UCSD-AML1 (cell line): ENCODE results near the gene WDCP.

Source experiments
- DNase-seq: peaks from one replicate; lab custom pipeline; 2025; ENCODE audit not compliant: unreplicated experiment; lab: John Stamatoyannopoulos, UW

The WDCP gene

DNA sequence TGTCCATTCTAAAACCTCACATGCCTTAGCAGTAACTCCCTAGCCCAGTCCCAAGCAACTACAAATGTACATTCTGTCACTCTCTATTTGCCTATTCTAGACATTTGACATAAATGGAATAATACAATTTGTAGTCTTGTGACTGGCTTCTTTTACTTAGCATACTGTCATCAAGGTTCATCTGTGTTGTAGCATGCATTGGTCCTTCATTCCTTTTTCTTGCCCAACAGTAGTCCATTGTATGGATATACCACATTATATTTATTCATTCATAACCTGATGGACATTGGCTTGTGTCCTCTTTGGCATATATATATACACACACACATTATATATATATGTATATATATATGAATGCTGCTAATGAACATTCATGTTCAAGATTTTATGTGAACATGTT lies 39.5 kb downstream of the WDCP start:
- no peak for DNase-seq

DNA sequence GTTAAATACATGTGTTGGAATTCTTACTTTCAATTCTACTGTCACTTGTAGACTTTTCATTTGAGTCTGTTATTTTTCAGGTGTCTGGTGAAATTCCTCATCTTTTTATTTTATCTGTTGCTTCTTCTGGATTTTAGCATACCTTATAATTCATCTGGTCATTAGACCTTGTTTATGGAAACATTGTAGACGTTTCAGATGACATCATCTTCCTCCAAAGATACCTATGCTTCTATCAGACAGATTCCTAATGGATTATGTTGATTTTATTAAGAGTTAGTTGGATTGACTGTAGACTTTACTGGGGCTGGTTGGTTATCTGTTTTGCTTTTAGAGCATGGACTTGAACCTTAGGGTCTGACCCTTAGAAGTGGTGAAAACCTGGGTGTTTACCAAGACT lies 52.6 kb downstream of the WDCP start:
- DNase-seq: no peak

DNA sequence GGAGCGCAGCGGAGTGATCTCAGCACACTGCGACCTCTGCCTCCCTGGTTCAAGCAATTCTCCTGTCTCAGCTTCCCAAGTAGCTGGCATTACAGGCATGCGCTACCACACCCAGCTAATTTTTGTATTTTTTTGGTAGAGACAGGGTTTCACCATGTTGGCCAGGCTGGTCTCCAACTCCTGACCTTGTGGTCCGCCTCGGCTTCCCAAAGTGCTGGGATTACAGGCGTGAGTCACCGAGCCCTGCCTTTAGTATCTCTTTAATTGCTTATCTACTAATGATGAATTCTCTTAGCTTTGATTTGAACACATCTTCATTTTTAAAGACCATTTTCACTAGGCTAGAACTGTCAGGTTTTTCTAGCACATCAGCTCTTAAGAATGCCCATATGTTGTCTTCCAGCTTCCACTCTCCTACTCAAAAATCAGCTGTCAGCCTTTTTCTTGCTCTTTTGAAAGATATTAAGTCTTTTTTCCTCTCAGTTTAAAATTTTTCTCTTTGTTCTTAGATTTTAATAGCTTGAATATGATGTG lies 53.4 kb downstream of the WDCP start:
- no peak for DNase-seq

DNA sequence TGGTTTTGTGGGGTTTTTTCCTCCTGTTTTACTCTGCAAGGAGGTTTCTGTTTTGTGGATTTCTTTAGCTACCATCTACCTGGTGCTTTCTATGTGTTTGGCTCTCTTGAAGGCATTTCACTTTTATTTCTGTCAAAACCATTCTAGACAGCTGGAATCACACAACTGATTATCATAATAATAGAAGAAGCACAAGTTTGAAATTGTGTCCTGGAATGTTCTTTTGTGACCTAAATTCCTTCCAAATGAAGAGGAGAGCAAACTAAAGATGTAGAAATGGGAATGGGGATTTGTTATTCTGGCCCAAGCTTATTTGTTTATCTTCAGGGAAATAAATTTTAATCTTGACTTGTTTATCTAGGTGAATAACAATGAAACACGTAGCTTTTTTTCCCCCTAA lies 54.3 kb downstream of the WDCP start:
- DNase-seq: no peak

DNA sequence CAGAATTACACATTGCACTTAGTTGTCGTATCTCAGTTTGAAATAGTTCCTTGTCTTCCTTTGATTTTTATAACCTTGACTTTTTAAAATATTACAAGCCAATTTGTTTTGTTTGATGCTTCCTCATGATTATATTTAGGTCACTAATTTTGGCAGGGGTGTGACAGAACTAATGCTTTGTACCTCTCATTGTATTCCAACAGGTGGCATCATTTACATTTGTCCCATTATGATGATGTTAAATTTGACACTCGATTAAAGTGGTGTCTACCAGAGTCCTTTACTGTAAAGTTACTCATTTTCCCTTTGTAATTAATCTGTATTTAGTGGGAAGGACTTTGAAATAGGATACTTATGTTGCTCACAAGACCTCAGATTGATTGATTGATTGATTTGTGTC lies 58.8 kb downstream of the WDCP start:
- no peak for DNase-seq
